T-helper 9 cell (primary cell): ENCODE results near the gene ARL16.

Experiments
- DNase-seq: peaks from one replicate; pipeline ENCODE4 v3.0.0-alpha.2; 2020

The ARL16 gene

DNA sequence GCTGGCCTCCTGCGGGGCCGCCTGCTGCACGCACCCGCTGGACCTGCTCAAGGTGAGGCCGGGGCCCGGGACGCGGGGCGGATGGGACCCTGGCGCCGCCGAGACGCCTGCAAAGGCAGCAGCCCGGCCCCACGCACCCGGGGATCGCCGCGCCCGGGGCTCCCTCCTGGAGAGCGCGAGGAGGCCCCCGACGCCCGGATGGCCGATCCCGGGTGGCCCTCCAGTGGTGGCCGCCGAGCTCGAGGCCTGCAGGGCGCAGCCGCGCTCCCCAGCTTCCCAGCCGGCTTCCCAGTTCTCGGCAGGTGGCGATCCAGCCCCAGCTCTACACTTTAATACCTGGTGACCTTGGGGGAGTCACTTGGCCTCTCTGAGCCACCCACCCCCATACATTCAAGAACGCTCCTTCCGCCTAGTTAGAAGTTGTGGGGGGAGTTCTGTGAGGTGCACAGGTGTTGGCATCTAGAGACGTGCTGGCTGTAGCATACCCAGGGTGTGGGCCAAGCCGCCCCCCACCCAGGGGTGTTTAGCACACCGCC is 28.9 kb upstream of the ARL16 start:
- DNase-seq = no peak

- peak; percentile 65 for DNase-seq
Measured at GRCh38 chr17:81711814-81712467, 28.3 kb upstream of the ARL16 start, which contains the start of gene SLC25A10. TSS of gene SLC25A10 (plus strand) at chr17:81712284. CDS start at chr17:81712427, 143 bp downstream.

GRCh38 chr17:81710514-81711308 is 27.1 kb upstream of the ARL16 start:
- no peak for DNase-seq

- no peak for DNase-seq
Measured at GRCh38 chr17:81708739-81709185, 25.2 kb upstream of the ARL16 start.

DNA sequence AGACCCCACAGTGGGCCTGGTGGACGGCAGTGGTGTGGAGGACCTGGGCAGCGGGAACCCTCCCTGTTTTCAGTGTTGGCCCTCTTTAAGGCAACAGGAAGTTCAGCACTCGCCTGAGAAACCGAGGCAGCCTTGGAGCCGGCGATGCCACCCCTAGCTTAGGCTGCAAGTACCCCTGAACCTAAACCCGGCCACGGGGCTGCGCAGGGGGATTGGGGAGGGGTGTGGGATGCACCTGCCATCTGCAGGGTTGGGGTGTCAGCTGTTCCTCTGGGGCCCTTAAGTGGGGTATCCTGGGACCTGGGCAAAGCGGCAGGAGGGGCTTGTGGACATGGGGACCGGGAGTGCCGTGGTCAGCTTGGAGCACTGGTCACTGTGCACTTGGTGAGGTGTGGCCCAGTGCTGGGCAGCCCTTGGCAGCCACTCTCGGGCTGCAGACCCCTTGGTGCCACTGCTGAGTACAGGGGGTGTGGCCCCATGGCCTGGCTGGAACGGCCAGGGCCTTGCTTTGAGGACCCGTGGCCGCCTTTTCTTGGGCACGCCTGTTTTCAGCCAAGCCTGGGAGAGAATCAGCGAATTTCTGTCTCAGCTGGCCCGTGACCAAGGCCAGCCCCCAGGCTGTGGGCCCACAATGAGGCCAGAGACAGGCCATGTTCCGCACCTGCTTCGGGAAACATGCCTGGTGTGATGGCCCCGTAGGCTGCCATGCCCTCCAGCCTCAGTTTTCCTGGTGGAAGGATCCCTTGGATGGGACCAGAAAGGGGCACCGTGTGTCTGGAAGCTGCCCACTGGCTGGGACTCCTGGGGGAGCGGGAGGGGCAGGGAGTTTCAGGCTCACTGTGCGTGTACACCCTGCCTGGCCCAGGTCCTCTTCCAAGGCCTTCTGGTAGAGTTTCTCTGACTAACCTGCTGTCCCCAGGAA is 24.4 kb upstream of the ARL16 start:
- no peak for DNase-seq

- no peak for DNase-seq
Measured at GRCh38 chr17:81706757-81707624, 23.4 kb upstream of the ARL16 start.

DNA sequence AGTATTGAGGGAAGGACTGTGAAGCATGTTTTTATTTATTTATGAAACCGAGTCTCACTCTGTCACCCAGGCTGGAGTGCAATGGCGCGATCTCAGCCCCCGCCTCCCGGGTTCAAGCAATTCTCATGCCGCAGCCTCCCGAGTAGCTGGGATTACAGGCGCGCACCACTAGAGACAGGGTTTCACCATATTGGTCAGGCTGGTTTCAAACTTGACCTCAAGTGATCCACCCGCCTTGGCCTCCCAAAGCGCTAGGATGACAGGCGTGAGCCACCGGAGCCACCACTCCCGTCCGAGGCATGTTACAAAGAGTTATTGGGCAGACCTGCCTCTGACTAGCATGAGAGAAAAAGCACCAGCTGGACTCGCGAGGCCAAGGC is 22.6 kb upstream of the ARL16 start:
- no peak for DNase-seq

DNA sequence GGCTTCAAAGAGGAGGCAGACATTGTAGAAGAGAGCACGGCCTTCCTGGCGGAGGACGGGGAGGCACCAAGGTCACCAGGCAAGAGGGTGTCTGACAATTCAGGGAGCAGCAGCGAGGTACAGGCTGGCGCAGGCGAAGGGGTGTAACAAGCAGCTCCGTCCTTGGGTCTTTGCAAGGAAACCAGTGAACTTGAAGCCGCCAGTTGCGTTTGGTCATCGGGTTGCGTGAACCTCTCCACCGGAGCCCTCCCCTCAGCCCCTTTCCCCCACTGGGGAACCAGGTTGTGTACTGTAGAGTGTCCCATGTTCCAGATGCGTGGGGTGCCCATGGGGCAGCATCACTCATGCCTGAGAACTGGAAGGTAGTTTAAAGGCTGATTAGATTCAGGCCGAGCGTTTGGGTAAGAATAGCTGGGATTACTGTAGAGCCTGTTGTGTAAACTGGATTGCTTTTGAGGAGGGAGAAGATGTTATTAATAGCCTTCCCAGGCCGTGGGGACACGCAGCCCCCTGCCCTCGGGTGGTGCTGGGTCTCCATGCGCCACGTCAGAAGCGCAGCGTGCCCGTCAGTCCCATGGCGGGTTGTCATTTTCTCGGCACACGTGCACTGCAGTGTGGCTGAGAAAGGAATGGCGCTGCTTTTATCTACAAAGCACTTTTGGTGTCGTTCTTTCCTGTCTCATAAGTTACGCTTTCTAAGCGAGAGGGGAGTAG is 22.1 kb upstream of the ARL16 start:
- no peak for DNase-seq

DNA sequence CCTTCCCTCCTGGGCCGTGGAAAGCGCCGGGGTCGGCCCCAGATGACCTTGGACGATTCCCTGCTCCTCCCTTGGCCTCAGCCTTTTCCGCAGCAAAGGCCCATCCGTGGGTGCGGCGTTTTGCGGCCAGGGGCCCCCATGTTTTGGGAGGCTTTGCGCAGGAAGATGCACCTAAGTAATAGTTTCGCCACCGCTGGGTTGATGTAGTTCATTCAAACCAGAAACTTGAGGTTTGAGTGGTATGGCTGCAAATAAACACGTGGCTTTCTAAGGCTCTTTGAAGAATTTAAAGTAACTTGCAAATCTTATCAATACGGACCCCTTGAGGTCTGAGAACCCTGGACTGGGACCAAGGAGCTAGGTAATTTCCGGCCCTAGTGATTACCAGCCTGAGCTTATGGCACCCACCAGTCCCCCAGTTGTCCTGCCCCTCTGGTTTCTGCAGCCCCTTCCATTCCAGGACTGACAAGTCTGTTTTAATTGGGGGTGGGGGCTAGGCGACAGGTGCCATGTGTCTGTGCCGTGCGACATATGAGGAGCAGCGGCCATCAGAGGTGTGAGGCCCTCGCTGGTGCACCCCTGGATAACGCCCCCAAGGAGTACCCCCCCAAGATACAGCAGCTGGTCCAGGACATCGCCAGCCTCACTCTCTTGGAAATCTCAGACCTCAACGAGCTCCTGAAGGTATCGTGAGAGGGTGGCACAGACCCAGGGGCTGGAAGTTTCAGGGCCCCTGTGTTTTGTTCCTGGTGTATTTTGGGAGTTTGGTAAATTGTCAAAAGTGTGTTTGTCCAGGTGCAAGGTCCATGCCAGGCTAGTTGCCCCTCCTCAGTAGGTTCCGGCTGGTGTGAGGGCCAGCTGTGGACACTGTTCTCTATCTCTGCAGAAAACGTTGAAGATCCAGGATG is 20.4 kb upstream of the ARL16 start:
- no peak for DNase-seq

DNA sequence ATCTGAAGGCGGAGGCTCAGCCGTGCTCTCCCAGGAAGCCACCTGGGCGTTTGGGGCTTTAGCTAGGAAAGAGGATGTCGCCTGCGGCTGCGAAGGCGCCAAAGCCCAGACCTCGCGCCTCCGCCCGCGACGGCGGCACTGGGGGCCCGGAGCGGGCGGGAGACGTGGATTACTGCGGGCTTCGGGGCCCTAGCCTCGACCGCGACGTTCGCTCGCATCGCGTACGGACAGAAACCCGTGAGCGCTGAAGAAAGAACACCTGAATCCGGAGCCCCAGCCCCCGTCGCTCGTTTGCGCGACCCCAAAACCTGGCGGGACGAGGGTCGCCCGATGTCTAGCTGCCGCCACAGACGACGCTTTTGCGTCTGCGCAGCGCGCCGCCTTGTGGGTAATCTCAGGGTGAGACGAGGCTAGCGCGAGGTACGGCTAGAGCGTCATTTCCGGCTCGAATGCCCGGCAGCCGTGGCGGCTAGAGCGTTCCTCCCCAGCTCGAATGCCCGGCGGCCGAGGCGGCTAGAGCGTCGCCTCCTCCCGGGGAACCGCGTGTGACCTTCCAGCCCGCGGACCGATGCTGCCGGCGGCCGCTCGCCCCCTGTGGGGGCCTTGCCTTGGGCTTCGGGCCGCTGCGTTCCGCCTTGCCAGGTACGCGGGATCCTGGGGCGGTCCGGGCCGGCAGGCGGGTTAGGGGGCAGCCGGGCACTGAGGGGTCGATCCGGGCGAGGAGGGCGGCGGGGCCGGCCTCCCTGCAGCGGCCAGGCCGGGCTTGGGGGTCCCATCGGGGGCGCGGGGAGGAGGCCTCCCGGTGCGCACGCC is 19.5 kb upstream of the ARL16 start, which contains the start of gene MRPL12:
Gene MRPL12, plus strand, starts transcription at position 434 of the 813 bp plus-strand sequence. Its CDS starts 135 bp downstream, at position 569.
- DNase-seq = peak; percentile 84

GRCh38 chr17:81701288-81702071 is 17.9 kb upstream of the ARL16 start:
- DNase-seq = no peak

DNA sequence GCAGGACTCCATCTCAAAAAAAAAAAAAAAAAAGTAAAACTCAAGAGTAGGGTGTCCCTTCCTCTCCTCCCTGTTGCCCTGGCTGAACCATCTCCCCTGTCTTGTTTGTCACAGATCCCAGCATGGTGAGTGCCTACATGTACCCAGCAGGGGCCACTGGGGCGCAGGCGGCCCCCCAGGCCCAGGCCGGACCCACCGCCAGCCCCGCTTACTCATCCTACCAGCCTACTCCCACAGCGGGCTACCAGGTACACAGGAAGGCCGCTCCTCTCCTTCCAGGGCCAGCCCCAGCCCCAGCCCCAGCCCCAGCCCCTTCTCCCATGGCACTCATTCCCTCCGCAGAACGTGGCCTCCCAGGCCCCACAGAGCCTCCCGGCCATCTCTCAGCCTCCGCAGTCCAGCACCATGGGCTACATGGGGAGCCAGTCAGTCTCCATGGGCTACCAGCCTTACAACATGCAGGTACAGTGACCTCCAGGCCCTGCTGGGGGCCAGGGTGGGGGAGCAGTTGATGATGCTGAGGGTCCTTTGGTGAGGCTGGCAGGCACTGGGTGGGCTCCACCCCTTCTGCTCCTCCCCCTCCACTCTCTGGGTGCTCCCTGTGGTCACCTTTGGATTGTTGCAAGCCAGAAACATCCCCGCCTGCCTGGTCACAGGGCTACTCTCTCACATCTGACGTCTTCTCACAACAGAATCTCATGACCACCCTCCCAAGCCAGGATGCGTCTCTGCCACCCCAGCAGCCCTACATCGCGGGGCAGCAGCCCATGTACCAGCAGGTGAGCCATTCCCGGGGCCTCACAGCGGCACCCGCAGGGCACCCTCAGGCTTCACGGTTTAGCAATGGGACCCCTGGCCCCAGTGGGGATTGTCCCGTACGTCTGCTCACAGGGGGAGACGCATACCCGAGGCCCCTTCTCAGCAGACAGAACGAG is 17.0 kb upstream of the ARL16 start:
- DNase-seq = no peak

GRCh38 chr17:81697261-81698044 is 13.9 kb upstream of the ARL16 start:
- DNase-seq = no peak

DNA sequence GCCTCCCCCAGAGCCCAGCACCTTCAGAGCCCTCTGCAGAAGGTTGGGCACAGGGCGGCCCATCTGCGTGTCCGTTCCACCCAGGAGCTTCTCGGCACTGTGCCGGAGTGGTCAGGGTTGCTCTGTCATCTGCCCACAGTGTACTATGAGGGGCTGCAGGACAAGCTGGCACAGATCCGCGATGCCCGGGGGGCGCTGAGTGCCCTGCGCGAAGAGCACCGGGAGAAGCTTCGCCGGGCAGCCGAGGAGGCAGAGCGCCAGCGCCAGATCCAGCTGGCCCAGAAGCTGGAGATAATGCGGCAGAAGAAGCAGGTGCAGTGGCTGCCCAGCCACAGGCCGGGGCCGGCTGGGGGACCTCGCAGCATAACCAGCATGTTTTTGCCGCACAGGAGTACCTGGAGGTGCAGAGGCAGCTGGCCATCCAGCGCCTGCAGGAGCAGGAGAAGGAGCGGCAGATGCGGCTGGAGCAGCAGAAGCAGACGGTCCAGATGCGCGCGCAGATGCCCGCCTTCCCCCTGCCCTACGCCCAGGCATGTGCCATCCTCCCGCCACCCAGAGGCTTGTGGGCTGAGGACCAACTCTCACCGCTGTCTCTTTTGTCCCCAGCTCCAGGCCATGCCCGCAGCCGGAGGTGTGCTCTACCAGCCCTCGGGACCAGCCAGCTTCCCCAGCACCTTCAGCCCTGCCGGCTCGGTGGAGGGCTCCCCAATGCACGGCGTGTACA is 12.8 kb upstream of the ARL16 start:
- DNase-seq = no peak

DNA sequence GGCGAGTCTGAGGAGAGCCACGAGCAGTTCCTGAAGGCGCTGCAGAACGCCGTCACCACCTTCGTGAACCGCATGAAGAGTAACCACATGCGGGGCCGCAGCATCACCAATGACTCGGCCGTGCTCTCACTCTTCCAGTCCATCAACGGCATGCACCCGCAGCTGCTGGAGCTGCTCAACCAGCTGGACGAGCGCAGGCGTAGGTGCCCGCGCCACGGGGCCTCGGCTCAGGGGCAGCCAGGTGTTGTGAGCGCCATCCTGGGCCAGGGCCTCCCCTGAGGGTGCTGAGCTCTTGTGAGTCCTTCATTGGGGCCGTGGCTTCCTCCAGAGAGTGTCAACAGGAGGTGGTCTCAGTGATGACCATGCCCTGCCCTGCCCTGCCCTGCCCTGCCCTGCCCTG is 12.2 kb upstream of the ARL16 start:
- DNase-seq = no peak
